ENCODE results near the gene GOLGA3.

GOLGA3 gene

DNA sequence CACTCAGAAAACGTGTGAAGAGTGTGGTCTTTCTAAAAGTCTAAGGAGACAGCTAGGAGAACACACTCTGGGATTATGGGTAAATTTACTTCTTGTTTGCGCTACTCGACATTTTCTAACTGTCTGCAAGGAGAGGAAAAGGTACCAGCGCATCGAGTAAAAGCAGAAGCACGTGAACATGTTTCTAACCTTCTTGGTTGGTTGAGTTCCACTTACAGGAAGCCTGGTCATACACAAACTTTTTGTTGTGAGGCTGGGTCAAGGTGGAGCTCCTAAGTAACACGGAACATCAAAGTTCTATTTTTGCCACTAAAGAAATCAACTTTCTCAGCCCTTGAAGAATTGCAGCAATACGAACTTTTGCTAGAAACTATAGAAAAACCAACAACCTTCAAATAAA lies 87.0 kb downstream of the GOLGA3 start:
- DNase-seq, result no peak

DNA sequence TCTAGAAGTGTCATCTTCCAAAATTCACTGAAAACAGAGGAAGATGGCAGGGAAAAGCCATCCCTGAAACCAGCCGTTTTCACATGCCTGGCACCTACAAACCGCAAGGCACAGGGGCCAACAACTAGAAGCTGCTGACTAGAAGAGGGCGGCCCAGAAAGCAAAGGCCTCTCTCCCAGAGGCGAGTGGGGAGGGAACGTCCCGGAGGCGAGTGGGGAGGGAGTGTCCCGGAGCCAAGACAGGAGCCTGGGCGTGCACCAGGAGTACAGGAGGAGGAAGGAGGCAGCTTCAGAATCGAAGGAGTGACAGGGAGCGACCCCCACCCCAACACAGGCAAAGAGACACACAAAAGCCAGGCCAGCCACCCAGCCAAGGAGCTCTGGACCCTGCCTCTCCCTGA lies 88.0 kb downstream of the GOLGA3 start:
- no peak for DNase-seq

GRCh38 chr12:132740313-132740646 lies 88.4 kb downstream of the GOLGA3 start:
- DNase-seq, result no peak

- no peak for DNase-seq
Measured at GRCh38 chr12:132739600-132740312, 88.9 kb downstream of the GOLGA3 start.

DNA sequence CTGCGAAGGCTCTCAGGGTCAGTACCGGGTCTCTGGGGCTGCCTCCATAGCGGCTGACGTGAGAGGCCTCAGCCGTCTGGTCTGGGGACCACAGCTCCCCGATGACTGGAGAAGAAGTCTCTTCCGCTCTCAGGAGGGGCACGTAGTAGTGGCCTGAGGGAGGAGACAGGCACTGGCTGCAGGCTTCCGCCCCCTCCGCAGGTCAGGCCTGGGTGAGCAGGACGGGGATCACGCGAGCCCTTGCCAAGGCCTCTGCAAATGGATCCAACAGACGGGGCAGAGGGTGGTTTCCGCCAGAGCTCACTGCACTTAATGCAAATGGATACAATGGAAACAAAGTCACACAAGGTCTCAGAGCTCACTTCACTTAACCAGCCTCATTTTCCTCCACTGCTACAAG lies 91.8 kb downstream of the GOLGA3 start:
- DNase-seq, result no peak

- DNase-seq, result no peak
Measured at GRCh38 chr12:132736378-132736777, 92.3 kb downstream of the GOLGA3 start.

DNA sequence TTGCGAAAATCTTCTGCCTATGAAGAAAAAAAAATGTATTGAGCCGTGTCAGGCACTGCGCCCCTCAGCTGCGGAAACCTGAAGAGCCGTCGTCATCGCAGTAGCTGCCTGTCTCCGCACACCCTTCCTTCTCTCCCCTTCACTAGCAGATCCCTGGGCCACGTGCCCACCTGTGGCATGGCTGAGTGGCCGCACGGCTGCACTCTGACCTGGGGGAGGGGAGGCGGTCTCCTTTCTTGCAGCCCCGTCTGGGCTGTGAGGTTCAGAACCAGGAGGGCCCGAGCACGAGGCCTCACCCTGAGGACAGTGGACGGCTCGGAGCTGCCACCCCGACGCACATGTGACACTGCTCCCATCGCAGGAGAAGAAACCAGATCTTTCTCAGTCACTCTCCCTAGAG lies 93.2 kb downstream of the GOLGA3 start:
- DNase-seq, result no peak

DNA sequence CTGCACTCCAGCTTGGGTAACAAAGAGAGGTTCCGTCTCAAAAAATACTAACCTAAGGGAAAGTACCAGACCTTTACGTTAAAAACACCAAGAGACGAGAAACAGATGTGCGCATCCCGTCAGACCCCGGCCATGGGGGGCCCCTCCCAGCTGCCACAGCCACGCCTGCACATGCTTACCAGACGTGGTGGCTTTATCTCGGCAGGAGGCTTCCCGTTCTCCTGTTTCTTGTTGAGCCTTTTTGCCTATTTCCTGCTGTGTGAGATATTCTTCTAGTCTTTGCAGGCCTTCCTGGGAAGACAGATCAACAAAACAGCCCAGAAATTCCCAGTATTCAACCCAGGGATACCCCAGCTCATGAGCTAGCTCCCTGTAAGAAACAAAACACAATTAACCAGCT lies 94.5 kb downstream of the GOLGA3 start:
- no peak for DNase-seq

DNA sequence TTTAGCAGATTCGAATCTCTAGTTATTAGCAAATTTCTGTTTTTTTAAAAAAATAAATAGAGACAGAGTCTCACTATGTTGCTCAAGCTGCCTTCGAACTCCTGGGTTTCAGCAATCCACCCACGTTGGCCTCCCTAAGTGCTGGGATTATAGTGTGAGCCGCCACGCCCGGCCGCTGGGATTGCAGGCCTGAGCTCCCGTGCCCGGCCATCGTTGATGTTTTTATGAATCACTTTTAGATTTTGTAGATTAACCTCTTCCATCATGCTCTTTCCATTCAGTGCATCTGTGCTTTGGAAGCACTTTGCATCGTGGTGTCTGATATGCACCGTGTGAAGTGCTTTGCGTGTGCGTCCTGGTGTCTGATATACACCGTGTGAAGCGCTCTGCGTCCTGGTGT lies 97.1 kb downstream of the GOLGA3 start:
- DNase-seq, result no peak

DNA sequence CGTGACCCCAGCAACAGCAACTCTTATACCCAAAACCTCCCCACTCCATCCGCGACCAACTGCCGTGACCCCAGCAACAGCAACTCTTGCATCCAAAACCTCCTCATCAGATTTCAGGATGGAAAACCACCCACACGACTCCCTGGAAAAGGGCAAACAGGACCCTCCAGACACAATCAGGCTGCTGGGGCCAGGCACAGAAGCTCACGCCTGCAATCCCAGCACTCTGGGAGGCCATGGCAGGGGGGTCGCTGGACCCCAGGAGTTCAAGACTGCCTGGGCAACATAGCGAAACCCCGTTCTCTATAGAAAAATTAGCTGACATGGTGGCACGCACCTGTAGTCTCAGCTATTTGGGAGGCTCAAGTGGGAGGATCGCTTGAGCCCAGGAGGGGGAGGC lies 98.3 kb downstream of the GOLGA3 start:
- DNase-seq, result no peak

DNA sequence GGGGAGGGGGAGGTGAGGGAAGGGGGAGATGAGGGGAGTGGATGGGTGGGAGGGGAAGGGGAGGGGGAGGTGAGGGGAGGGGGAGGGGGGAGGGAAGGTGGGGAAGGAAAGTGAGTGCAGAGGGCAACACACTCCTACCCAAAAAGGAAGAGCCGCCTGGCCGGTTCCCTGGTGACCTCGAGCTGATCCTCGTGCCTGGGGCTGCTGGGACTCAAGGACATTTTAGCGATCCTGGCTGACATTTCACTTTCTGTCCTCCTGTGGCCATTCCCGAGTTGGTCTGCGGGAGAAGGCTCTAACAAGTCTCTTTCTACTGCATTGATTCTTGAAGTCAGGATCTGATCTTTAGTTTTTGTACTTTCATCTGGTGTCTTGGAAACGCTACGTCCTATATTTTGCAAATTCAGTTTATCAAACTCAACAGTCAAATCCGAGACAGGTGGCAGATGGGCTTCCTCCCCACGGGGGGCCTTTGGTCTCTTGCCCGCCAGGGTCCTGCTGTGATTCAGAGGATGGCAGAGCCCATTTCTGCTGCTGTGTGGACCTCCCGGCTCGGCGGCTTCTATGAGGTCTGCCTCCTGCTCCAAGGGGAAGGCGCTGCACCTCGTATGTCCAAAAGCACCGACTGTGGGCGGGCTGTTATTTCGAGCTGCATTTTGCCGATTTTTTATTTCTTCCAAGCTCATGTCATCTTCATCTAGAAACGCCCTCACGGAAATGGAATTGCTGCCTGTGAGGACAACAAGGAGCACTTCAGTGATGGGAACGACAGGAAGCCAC lies 98.9 kb downstream of the GOLGA3 start:
- DNase-seq, result no peak

DNA sequence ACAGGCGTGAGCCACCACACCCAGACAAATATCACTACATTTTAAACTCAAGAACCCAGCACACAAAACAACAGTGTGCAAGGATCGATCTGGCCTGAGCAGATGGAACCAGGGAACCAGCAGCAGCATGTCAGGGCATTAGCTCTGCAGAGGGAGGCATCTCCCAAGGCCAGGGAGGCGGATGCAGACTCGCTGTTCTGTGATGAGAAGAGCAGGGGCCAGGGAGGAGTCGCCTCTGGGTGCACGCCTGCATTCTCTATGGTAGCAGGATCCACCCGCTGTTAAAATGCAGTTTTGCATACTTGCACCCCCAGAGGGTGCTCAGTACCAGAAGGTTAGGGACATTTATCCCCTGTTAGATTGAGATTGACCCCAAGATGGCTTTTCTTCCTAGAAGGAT lies 100.2 kb downstream of the GOLGA3 start:
- no peak for DNase-seq

DNA sequence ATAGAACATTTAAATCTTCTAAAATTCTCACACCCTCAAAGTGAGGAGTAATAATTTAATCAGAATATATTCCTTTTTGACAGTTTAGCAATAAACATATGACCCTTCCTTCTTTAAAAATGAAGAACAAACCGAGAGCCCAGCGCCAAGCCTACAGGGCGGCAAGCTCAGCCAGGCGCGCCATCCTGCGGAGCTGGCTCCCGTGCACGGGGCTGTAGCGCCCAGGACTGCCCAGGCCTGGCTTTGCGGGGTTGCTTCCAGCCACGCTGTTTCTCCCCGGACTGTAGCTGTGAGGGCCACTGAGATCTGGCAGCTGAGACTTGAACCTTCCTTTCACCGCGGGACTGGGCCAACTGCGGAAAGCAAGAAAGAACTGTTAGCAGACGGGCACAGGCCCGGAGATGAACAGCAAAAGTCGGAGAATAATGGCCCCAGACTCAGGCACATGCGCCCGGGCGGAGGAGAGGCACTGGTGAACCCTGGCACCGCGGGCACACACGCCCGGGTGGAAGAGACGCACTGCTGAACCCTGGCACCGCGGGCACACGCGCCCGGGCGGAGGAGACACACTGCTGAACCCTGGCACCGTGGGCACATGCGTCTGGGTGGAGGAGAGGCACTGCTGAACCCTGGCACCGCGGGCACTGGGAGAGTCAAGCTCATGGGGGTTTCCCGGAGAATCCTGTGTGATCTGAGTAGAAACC lies 101.4 kb downstream of the GOLGA3 start:
- DNase-seq, result no peak

DNA sequence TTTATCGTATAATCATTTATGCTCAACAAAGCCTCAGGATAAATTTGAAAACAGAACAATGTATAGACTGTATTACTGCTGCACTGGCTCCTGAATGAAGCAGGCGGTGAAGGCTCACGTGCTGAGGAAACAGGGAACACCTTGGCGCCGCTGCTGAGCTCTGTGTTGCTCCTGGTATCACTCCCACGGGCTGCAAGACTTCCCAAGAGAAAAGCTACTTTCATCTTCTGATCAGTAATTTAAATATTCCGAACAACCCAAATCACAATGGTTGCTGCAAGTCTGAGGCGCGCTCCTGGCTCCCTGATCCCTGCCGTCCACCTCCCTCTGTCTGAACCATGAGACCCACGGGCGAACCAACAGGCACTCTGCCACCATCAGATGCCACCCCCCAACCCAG lies 102.3 kb downstream of the GOLGA3 start:
- DNase-seq, result no peak

GRCh38 chr12:132724506-132725241 lies 104.0 kb downstream of the GOLGA3 start:
- no peak for DNase-seq

GRCh38 chr12:132723764-132724140 lies 104.9 kb downstream of the GOLGA3 start:
- no peak for DNase-seq

DNA sequence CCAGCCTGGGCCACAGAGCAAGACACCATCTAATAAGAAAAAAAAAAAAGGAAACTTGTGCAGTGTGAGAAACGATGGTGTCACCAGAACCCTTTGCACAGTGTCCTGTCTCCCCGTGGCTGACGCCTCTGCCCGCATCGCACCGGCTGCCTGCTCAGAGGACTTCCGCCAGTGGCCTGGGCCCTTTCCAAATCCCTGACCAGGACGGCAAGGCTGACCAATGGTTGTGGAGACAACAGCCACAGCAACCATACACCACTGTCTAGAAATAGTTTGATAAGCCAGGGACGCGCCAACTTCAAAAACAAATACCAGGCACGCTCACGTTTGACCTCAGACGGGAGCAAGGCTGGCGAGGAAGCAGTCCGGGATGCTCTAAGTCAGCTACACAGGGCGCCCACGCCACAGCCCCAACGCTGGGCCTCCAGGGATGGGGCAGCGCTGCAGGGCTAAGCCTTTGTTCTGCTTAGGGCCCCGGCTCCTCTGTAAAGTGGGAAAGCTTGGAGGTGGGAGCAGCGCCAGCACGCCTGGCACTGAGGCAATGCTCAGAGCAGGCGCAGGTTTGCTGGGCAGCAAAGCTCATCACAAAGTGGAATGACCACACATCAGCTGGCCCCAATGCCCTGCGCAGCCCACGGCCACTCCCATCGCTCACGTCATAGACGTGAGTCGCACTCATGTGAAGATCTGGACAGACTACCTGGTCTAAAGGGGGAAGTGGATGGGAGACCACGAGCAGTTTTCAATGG lies 105.5 kb downstream of the GOLGA3 start:
- no peak for DNase-seq

GRCh38 chr12:132720606-132721345 lies 107.9 kb downstream of the GOLGA3 start:
- no peak for DNase-seq

DNA sequence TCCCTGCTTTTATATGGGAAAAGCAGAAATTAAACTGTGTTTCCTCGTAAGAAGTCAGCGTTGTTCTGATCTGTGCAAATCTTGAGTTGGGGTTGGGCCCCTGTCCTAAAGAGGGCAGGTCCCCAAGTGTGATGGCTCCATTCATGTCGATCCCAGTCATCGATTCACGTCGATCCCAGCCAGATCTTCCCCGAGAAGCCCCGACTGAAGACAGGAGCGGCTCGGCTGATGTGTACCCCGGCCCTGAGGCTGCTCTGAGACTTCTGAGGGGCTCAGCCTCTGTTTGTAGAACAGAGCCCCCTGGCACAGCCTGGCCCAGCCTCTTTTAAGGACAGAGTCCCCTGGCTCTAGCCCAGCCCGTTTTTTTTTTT lies 108.7 kb downstream of the GOLGA3 start:
- no peak for DNase-seq

- no peak for DNase-seq
Measured at GRCh38 chr12:132719141-132719953, 109.3 kb downstream of the GOLGA3 start.
